ENCODE results near the gene ARGLU1.

The ARGLU1 gene

DNA sequence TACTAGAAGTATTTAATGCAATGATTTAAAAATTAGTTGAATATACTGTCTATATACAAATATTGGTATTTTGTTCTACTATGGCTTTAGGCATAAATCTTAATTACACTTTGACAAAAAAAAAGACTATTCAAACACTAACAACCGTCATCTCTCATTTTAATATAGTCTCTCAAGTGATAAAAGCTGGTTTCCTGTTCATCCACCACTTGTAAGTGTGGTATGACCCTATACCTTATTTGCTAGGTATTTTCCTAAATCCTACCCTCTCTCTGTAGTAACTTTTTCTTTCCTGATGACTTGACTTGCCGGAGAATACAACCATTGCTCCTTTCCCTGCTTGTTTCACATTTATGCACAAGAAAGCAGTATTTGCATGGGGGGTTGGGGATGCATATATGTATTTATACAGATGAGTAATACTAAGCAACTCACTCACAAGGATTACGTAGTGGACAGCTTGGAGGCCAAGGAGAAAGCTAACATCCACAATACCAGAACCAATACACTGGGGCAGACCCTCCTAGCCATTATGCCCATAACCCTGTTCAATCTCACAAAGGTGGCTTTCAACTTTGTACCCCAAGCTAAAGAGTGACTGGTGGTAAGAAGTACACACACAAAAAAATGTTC lies 19.8 kb downstream of the ARGLU1 start:
- DNase-seq (ENCODE audit: low read depth in 2 of 2), result no peak

GRCh38 chr13:106541826-106542225 lies 26.1 kb downstream of the ARGLU1 start:
- DNase-seq (ENCODE audit: low read depth in 2 of 2), result no peak

- DNase-seq (ENCODE audit: low read depth in 2 of 2), result no peak
These were observed 27.3 kb downstream of the ARGLU1 start for GRCh38 chr13:106540613-106541012.

GRCh38 chr13:106537521-106537920 lies 30.4 kb downstream of the ARGLU1 start:
- DNase-seq (ENCODE audit: low read depth in 2 of 2), result no peak

DNA sequence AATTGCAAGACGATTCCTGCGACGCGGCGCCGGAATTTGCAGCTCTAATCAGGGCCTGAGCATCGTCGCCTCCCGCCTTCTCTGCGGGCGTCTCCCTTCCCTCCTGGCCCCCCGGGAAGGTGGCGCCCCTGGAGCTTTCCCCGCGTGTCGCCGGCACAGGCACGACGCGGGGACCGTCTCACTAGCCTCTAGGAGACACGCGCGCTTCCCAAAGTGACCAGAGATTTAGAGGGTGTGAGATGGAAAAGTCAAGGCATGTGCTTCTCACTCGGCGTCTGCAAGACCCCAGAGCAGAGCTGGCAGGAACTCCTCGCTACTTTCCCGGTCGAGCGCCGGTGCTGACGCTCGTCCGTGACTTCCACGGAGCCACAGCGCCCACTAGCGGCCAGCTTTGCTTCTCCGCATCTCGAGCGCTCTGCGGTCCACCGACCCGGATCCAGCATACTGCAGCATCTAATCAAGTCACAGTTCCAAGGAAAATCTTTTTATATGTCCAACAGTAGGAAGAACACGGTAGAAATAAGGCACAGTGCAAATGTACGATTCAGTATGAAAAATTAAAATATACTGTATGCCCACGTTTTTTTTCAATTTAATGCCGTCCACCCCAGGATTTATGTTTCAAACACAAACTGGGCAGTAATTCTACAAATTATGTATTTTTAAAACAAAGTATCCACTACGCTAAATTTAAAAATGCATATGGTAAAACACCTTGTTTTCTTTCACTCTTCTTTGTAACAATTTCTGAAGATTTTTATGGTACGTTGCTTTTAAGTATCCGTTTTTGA lies 31.5 kb downstream of the ARGLU1 start:
- DNase-seq (ENCODE audit: low read depth in 2 of 2), result peak; percentile 91 to 94

DNA sequence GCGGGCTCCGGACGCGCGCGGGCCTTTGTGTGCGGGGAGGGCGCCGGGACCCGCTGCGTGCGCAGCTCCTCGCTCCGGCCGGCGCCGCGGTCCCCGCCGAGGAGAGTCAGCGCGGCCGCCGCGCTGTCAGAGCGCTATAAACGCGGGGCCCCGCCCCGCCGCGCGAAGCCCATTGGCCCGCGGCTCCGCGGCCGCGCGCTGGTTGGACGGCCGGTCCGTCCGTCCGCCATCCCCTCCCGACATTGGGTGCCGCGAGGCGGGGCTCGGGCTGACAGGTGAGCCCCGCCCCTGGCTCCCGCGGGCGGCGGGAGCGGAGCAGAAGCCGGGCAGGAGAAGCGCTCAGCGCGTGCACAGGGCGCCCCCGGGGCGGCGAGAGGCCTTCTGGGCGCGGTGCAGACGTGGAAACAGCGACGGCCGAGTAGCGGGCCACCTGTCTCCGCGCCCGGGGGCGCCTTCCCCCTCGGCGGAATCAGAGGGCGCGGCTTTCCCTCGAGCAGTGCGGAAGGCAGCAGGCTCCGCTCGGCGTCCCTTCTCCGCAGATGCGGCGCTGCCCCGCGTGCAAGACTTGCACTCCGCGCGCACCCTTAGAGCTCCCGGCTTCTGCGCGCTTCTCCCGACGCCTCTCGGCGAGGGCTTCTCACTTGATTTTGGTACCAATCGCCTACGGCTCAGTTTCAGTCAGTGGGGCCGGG lies 32.2 kb downstream of the ARGLU1 start, which contains the start of gene EFNB2:
EFNB2 (minus strand) TSS at position 111 of the 692 bp plus-strand sequence. CDS start 698 bp downstream, outside the sequence.
- DNase-seq (ENCODE audit: low read depth in 2 of 2), result peak; percentile 81 to 84

DNA sequence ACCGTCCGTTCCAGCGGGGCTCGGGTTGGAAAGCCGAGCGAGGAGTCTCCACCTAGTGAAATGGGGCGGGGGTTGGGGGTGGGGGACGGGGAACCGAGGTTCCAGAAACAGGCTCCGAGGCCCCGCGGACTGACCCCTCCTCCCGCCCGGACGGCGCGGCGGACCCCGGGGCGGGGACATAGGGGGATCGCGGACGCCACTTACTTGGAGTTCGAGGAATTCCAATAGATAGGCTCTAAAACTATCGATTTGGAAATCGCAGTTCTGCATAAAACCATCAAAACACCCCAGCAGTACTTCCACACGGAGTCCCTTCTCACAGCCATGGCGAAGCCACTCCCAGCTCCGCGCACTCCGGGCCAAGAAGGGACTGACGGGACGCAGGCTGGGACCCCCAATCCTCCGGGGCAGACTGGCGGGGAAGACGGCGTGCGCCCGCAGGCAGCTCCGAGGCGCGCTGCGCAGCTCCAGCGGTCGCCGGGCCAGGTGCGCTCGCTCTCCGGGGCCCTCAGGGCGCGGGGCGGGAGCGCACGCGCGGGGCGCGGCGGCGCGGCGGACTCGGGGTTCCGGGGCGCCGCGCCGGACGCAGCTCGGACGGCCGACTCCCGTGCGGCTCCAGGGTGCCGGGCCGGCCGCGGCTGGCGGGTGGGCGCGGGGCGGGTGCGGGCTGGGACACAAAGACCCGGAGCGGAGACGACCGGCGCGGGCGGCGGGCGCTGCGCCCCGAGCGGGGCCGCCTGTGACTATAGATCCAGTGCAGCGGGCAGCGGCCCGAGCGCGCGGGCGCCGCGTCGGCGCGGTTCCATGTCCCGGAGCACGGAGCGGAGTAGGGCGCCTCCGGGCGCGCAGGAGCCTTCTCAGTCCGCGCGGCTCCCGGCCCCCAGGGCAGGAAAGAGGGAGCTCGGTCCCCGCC lies 33.0 kb downstream of the ARGLU1 start:
- DNase-seq (ENCODE audit: low read depth in 2 of 2), result peak in 1 of 2 donors; percentile 5

DNA sequence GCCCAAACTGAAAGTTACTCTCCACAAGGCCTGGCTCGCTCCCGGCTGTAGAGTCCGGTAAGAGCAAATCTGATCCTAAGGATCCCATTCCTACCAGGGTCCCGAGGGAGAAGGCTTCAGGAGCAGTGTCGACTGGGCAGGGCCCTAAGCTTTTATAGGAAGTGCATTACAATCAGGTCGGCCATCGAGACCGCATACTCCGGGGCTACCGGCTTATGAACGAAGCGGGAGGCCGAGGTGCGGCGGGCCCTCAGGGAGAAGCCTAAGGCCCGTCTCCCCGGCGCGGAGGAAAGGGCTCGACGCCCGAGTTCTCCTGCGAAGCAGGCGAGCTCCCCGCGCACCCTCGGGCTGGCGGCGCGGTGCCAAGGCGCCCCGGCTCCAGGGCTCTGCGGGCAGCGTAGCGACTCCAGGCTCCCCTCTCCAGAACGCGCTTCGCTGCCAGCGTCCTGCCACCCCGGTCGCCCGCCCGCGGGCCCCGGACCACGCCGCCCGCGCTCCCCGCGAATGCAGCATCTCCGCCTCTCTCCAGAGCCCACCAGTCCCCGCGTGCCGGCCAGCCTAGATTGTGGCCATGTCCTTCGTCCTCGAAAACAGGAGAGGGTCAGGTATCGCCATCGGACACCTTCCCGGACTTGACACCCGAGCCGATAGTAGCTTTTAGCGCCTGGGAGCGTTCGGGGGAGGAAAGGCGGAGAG lies 33.8 kb downstream of the ARGLU1 start:
- DNase-seq (ENCODE audit: low read depth in 2 of 2), result peak in 1 of 2 donors; percentile 13

DNA sequence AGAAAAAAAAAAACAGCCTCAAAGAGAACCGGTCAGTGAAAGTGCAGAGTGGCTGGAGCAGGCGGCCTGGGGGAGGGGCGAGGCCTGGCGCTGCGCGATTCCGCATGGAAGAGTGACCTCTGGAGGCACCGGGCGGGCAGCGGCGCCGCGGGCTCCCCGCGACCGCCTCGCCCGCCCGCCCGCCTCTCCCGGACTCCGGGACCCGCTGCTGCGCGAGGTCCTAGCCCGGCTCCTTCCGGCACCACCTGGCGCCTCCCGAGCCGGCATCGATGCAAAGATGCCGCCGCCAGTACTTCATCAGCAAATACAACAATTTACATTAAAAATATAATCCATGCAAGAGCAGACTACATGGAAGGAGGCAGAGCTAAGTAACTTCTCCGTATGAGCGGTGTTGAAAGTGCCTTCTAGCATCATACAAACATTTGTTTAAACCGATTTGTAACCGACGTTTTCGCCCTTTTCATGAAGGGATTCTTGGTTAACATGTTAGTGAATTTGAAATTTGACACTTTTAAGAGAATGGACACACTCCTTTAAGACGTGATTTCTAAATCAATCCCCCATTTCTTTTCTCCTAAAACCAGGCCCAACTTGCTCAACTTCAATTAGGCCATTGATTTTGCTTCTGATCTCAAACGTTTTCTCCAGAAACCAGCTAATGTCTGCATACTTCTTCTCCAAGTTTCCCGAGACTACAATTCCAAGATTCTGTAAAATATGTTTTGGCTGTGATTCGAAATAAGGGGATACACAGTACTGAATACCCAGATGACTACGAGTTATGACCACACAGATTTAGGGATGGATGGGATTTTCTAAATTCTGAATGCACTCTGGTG lies 34.6 kb downstream of the ARGLU1 start:
- peak in 1 of 2 donors; percentile 6 for DNase-seq (ENCODE audit: low read depth in 2 of 2)

DNA sequence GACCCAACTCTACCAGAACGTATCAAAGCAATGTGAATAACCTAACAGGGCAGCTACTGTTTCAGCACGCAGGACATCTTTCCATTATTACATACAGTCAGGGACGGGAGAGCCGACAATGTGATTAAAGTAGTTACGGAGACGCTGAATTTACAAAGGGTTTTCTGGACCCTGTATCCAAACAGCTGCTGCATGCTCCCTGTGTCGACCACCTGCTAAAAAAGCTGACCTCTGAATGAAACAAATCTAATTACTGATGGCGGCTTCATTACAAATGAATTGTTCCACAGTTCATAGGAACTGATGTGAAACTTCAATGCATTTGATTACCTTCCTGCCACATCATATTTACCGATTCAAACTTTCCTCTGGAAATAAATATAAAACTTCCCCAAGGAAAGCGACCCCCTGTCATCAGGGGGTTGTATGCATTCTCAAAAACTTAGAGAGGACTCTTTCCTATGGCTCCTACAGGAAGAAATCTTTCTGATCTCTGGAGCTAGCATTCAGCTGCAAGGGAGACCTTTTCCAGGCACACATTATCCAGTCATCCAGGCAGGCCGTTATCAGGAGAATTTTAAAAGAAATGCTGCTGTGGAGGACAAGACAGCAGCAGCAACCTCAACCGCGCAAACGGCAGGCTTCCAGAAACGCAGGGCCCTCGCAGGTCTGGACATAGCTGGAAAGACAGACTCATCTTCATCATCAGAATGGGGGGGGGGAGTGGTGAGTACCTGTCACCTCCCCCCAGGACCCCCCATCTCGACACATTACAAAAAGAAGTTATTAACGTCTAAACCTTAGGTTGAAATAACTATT lies 35.6 kb downstream of the ARGLU1 start:
- DNase-seq (ENCODE audit: low read depth in 2 of 2), result no peak

DNA sequence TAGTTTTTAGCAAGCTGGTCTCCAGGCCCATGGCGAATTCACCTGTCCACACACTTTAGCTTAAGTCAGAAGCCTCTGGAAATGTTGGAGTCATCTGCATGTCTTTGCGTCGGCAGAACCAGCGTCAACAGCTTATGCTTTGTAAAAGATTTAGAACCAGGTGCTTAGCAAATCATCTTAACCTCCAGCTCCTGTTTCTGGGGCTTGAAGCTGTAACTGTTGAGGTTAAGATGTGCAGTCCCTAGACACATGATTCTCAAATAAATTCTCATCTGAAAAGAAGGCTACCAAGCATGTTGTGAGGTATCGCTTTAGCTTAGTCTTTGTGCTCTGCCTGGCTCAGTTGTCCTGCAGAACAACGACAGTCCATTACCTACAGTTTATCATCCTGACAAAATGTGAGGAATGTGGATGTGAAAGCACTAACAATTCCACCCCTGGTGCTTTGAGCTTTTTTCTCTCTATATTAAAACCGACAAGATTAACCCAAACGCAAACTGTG lies 36.9 kb downstream of the ARGLU1 start:
- DNase-seq (ENCODE audit: low read depth in 2 of 2), result no peak

DNA sequence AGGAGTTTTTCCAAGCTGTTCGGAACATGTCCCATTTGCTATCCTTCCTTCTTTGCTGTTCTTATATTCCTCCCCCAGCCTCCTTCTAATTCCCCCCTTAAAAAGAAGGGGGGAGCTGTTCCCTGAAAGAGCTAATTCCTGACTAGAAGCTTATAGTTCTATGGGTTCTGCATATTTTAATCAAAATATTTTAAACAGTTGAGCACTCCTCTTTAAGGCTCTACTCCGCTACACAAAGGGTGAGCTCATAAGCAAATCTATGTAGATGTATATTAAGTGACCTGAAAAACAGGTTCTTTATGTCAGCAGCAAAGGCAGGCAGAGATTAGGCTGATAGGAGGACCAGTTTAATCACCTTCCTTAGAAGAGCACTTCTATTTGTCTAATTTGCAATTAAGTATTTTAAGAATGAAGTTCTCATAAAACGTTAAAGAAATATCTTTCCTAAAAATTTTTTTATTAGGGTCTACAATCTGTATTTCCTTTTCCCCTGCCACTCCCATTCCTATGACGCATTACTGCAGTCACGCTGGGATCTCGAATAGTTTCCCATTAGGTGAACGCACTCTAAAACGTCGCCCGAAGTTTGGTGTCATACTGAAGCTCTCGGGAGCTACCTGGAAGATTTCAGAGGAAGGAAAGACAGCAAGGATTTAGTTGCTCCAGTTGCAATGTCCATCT lies 37.6 kb downstream of the ARGLU1 start:
- no peak for DNase-seq (ENCODE audit: low read depth in 2 of 2)

DNA sequence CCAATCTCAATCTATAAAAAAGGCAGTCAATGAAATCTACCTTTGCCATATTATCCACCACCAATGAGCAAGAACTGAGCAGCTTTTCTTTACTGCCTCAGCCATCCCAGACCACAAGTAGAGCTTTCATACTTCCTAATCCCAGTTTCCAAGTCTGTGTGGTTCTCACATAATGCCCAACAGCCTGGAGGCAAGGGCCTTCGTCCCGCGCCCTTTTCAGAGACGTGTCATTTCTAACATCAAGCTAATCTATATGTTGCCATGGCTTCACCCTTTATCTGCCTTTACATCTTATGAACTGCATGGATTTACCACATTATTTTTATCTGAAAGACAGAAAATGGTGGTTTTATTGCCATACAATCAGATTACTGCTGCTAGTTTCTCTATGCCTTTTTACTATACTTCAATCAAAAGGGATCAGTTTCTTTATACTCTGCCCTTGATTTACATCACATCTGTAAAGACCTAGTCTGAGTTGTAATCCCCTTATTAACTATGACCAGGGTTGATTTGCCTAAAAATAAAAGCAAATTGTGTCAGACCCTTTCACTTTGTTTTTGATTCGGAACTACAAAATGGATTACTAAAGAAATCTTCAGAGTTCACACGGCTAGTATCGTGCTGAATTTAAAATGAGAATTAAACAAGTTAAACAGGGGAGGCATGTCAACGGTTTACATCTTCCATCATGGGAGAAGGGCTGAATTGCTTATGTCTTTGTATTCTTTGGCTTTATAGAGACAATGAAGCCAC lies 38.3 kb downstream of the ARGLU1 start:
- no peak for DNase-seq (ENCODE audit: low read depth in 2 of 2)

DNA sequence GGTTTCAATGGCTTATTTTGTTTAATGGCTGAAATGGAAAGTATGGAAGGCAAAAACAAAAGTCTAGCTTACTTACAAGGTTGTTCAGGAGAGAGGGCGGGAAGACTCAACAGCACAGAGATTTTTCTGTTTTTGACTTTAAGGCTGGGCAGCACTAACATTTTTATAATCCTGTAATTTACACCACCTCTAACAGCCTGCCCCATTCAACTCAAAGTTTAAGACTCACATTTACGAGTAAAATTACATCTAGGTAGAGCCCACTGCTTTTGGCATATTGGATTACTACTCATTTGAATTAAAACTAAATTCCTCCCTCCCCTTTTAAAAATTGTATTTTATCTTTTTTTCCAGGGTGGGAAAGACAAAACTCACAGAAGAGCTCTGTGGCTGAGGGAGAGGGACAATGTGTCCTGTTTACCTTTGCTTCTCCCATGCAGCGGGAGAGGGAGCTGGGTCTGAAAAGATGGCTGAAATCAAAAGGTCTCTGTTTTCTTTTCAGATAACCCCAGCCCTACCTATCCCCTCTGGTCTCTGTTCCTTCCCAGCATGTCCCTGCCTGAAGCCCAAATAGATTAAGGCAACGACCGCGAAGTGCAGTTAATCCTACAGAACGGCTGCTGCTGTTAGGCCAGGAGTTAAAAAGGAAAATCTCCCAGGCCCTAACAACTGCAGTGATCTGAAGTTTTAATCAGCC lies 39.1 kb downstream of the ARGLU1 start:
- no peak for DNase-seq (ENCODE audit: low read depth in 2 of 2)

DNA sequence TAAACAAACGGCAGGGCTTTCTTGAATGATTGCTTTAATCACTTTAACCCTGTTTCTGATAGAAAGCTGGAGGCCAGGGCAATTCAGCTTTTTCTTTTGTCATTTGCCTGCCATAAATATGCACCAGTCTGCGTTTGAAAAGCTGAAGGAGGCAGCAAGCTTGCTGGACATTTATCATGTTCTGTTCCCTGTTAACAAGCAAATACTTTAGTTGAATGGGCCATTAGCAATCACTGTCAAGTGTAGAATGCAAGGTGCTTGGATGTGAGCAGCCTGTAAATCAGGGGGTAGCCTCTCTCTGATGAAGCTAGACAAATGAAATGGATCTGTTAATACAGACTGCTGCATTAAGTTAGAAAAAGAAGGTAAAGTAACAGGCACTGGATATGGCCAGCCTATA lies 40.1 kb downstream of the ARGLU1 start:
- no peak for DNase-seq (ENCODE audit: low read depth in 2 of 2)

- DNase-seq (ENCODE audit: low read depth in 2 of 2), result no peak
These were observed 40.5 kb downstream of the ARGLU1 start for GRCh38 chr13:106527445-106527801.

All from stimulated activated CD4-positive, alpha-beta T cell treated with anti-CD3 and anti-CD28 coated beads, Interleukin-1b, Interleukin-23, amount 100 ng/mL, for 4 hours (primary cell).